Lower leg skin (tissue), 3 donors: Measurements from ENCODE around the gene NUP214.

Source experiments
- POLR2A ChIP-seq, 2 donors: fragments of 450-650 bp; IDR thresholded peaks; one replicate each; pipeline ENCODE4 v1.6.1; 2016 to 2017; ENCODE audit warnings: antibody characterized with exemption in 2 of 2, mild to moderate bottlenecking in 1 of 2, moderate library complexity in 1 of 2
- TF ChIP-seq, protein P1 (sequence below), 3 donors: fragments of 450-650 bp; IDR thresholded peaks; one replicate each; pipeline ENCODE4 v1.5.1; 2016; ENCODE audit warnings: antibody characterized with exemption in 3 of 3, mild to moderate bottlenecking in 3 of 3, moderate library complexity in 2 of 3

DNA sequence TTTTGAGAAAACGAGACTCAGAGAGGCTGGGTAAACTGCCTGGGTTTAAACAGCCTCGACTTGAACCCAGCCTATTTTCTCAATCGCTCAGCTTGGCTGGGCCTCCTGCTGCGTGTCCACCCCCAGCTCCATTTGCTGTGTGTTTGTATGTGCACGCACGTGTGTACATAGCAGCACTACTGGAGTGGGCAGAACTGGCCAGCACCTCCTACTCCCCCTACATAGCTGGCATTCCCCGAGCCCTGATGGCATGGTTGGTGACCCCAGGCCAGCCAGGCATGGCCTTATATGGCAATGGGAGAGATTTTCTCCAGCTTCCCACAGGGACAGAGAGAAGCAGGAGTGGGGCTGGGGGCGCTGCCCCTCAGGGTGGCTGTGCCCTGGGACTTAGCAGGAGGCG lies 24.9 kb upstream of the NUP214 start:
- TF ChIP-seq, protein P1, sequence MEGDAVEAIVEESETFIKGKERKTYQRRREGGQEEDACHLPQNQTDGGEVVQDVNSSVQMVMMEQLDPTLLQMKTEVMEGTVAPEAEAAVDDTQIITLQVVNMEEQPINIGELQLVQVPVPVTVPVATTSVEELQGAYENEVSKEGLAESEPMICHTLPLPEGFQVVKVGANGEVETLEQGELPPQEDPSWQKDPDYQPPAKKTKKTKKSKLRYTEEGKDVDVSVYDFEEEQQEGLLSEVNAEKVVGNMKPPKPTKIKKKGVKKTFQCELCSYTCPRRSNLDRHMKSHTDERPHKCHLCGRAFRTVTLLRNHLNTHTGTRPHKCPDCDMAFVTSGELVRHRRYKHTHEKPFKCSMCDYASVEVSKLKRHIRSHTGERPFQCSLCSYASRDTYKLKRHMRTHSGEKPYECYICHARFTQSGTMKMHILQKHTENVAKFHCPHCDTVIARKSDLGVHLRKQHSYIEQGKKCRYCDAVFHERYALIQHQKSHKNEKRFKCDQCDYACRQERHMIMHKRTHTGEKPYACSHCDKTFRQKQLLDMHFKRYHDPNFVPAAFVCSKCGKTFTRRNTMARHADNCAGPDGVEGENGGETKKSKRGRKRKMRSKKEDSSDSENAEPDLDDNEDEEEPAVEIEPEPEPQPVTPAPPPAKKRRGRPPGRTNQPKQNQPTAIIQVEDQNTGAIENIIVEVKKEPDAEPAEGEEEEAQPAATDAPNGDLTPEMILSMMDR (IDR thresholded peaks at IDR 0.05) = no peak
- no peak for TF ChIP-seq POLR2A (IDR thresholded peaks at IDR 0.05)
